Stimulated activated CD8-positive, alpha-beta memory T cell treated with anti-CD3 and anti-CD28 coated beads, Interleukin-15, amount 100 ng/mL, for 4 hours (primary cell): ENCODE measurements around the gene SLC25A24.

Source experiments
- DNase-seq, 2 donors: peaks; one replicate each; pipeline ENCODE4 v3.0.0-alpha.2; 2020; ENCODE audit warnings: low read depth in 2 of 2

The SLC25A24 gene

DNA sequence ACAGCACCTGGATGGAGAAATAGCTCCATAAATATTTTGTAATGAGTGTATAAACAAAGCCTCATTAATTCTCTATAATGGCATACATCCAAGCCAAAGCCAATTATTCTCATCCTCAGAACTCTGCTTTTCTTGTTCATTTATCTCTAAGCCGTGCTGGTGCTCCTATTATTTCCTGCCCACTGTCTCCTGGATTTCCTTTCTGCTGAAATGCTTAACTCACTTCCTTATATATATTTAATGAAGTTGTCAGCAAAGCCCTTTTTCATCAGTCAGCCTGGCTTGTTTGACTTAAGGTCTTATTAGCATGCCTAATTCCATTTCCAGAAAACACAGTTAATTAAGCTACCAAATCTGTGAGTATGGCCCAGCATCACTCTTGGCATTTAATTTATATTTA is 93.4 kb downstream of the SLC25A24 start:
- DNase-seq: no peak

DNA sequence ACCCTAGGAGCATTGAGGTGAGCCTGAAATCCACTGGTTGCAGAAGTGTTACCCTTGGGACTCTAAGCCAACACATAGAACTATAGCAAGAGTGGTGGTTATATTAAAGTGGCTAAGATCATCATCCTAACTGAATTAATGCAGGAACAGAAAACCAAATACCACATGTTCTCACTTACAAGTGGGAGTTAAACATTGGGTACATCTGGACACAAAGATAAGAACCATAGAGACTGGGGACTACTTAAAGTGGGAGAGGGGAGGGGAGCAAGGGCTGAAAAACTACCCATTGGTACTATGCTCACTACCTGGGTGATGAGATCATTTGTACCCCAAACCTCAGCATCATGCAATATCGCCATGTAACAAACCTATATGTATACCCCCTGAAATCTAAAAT is 100.0 kb downstream of the SLC25A24 start:
- no peak for DNase-seq

DNA sequence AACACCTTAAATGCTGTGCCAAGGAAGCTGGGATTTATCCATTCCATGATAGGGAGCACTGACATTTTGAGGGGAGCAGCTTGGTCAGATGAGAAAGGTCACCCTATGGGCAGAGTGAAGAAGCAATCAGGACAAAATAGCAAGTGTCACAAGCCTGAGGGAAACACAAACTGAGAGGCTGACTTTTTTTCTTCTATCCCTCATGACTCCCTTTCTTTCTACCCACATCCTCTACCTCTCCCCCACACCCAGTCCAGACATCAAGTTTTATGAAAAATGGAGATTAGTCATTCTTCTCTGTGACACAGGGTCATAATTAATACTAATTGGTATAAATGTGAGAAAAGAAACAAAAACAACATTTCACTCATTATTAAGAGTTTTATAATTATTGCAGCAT is 103.1 kb downstream of the SLC25A24 start:
- DNase-seq: no peak

DNA sequence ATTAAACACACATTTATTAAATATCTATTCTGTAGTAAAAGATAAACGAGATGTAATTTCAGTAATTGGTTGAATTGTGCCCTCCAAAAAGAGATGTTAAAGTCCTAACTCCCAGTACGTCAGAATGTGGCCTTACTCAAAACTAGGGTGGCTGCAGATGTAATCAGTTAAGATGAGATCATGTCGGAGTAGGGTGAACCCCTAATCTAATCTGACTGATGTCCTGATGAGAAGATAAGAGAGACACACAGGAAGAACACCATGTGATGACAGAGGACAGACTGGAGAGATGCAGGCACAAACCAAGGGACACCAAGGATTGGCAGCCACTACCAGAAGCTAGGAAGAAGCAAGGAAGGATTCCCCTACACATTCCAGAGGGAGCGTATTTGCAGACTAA is 104.1 kb downstream of the SLC25A24 start:
- DNase-seq: no peak

DNA sequence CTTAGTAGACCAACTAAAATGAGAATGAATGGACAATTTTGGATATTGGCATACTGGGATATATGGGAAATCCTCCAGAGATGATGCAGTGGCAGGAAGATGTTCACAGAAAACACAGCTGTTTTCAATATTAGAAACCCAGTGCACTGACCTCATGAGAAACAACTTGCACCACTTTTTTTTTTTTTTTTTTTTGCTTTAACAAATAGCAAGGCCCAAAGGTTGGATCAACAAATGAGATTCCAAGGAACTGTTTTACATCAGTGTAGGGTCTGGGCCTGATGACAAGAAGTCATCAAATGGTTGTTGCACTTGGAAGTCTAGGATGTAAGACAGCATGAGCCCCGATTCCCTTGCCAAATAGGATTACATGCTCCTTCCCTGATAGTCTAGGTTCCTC is 110.7 kb downstream of the SLC25A24 start:
- DNase-seq: no peak

DNA sequence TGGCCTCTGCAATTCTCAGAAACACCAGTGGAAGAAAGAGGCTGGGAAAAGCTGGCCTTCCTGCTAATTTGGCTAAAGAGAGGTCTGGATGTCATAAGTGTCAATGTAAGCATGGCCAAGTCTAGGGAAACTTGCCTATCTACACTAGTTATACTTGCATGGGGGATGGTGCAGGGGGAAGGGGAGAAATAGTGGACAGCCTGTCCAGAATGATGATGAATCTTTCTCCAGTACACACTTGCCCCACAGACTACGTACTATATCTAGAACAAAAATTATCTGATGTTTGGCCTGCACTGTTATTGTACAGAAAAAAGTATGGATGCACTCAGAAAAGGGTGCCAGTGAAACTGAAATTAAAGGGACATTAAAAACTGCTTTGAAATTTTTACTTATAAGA is 114.5 kb downstream of the SLC25A24 start:
- no peak for DNase-seq

DNA sequence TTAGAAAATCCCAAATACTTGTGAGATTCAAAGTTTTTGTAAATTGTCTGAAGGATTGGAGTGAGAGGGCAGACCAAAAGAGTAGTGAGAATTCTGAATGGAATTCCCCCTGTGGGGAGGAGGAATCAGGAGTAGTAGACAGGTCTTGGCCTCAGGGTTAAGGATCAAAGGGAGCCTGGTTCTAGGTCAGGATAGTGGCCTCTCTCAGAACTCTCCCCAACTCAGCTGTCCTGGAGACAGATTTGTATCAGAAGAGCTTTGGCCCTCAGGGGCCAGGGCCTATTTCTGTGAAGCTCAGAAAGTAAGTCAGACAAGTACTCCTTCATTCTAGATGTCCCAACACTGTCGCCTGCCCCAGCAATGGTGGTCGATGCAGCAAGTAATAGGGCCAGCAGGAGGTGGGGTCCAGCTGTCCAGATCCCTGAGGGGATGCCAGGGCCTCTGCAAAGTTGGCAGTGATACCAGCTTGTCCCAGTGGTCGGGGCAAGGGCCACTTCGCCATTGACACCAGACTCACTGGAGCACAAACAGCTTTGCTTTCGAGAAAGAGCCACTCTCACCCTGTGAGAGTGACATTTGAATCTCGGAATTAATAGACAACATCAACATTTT is 115.2 kb downstream of the SLC25A24 start:
- DNase-seq: no peak
